ENCODE measurements around the gene NUP160.
"Not testable (repeated sequence)": the region's sequence is repeated elsewhere in the genome, so short reads cannot be mapped to it uniquely, and the experiment has no call there.

Gene NUP160

DNA sequence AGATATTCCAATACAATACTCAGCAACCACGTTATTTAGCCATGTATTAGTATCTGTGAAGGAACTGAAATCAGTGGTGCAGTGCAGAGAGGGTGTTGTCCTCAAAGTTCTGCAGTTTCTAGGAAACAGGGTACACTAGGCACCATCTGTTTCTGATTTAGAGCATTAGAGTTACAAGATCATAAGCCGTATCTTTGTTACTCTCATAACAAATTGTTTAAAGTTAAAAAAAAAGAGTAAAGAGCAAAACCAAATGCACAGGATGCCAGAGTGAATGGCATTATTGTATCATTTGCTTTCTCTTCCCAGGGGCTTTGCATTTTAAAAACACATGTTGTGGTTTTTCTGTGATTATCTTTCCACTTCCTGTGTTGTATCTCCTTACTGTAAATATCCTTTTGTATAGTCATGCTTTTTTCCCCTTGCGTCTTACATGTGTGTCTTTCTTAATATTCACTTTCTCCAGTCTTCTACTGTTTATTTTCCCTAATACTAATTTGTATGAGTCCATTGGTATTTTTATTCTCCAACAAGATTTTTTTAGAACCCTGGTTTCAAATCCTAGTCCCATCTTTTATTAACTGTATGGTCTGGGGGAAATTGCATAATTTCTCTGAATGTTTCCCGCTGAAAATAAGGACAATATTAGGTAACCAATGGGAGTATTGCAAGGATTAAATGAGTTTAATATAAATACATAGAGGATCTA is 15.2 kb upstream of the NUP160 start:
- no peak for DNase-seq

DNA sequence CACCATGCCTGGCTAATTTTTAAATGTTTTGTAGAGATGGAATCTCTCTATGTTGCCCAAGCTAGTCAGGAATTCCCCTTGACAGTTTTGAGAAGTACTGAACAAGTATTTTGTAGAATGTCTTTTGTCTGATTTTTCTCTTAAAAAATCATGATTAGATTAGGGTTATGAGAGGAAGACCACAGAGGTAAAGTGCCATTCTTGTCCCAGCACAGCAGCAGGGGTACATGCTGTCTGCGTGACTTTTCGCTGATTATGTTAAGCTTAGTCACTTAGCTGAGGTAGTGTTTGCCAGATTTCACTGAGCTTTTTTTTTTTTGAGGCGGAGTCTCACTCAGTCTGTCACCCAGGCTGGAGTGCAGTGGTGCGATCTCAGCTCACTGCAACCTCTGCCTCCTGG is 13.6 kb upstream of the NUP160 start:
- no peak for DNase-seq

DNA sequence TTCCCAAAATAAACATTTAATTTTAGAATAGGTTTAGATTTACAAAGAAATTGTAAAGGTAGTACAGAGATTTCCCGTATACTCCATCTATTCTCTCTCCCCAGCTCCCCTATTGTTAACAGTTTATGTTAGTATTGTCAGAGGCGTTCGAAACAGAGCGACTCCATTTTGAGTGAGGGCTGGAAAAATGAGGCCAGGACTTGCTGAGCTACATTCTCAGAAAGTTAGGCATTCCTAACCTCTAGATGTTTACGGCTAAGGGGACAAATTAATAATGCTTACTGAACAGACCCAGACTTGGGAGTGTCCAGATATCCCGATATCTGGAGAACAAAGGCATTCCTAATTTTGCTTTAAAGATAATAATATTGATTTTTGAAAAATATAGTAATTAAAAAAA is 12.4 kb upstream of the NUP160 start:
- no peak for DNase-seq

DNA sequence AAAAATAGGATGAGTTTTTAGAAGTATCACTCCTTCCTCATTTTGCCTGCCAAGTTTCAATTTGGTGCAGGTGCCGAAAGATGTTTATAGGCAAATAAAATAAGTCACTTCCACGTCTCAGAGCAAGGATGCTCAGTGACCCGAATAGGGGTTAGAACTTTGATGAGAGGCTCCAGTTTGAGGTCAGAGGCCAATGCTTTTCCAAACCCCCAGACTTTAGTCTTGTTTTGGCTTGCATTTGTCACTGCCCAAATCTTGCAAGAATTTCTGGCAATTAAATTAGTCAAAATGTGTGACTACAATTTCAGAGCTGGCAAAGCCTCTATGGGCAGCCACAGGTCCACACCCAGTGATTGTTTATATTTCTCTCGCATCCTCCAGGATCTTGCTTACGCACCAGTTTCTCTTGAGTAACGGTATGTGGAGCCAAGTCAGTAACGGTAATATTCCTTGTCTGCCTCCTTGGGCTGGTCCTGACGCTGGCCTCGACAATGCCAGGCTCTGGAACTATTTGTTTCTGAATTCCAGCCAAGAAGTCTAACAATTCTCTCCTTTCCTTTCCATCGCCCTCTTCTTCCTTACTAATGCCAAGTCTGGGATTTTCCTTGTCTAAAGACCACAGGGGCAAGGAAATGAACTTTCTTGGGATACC is 9.9 kb upstream of the NUP160 start:
- DNase-seq, result no peak

DNA sequence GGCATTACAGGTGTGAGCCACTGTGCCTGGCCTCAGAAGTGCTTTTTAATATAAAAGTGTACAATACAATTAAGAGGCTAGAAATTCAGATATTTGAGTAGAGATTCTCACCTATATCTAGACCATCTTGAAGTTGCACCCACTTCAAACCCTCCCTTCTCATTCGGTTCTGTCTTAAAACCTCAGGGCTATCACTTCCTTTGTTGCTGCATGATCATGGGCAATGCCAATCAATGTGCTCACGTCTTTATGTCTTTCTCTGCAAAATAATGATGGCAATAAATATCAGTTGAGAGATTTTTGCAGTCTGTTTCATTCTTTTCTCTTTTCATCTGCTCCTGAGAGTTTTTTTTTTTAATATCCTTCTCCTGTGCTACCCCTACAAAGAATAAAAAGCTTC is 9.3 kb upstream of the NUP160 start:
- no peak for DNase-seq

DNA sequence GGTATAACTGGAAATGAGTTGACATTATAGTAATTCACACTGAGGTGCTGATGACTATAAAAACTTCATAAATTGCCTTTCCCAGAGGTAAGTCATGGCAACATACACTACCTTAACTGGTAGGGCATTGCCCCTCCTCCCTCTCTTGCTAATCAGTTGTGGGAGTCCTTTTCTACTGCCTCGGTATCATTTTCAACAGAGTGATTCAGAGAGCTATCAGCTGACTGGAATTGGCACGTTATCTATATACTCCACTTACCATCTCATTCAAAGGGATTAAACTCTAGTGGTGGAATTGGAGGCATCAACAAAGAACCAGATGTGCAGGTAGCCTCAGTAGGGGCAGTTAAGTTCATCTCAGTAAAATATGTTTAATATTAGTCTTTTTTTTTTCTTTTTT is 8.0 kb upstream of the NUP160 start:
- DNase-seq, result no peak

DNA sequence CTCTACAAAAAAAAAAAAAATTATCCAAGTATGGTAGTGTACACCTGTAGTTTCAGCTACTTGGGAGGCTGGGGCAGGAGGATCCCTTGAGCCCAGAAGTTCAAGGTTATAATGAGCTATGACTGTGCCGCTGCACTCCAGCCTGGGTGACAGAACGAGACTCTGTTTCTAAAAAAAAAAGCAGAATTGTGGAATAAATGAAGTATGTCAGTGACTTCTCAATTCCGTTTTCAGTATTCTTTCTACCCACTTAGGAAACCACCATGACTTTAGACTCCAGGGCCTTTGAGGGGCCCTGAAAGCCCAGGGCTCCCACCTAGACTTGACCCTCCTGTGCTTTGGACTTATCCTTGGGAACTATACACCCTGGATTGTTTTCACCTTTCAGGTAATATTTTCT is 6.5 kb upstream of the NUP160 start:
- DNase-seq, result no peak

DNA sequence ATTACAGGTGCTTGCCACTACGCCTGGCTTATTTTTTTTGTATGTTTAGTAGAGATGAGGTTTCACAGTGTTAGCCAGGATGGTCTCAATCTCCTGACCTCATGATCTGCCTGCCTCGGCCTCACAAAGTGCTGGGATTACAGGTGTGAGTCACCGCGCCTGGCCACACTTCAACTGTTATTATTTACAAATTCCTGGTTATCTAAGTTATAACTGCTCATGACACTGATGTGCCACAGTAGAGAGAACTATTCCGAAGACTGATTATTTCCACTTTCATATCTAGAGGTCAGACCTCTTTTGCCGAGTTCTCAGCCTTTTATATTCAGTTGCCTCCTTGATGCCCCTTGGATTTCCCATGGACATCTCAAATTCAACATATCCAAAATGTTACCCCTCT is 3.9 kb upstream of the NUP160 start:
- no peak for DNase-seq

DNA sequence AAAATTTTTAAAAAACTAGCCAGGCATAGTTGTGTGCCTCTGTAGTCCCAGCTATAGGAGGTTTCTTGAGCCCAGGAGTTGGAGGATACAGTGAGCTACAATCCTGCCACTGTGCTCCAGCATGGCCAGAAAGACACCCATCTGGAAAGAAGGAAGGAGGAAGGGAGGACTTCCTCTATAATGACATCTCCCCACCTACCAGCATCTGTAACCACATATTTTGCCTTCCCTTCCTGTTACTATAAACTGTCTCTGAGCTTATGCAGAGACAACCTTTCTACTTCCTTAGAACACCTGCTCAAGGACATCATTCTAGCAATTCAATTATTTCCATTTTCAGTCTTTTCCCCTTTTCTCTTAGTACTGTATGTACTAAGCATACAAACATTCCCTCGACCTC is 2.2 kb upstream of the NUP160 start:
- DNase-seq, result no peak

DNA sequence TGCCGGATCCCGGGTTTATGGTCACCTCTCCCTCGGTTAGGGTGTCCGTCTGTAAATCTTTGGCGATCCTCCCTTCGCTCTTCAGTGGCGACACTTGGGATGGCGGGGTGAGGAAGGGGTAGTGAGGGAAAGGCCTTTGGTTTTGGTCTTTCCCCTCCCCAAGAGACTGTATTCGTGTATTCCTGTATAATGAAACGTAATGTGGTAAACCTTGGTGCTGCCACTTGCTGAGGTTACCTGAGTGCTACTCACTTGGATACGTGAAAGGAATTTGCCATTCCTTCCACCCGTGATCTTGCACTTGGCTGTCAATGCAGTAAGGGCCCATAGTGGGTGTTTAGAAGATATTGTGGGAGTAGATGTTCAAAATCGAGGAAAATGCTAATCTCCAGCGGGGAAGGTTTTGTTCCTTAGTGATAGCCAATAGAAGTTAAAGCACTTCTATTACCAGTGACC is 578 bp upstream of the NUP160 start:
- DNase-seq, result peak; percentile 47

DNA sequence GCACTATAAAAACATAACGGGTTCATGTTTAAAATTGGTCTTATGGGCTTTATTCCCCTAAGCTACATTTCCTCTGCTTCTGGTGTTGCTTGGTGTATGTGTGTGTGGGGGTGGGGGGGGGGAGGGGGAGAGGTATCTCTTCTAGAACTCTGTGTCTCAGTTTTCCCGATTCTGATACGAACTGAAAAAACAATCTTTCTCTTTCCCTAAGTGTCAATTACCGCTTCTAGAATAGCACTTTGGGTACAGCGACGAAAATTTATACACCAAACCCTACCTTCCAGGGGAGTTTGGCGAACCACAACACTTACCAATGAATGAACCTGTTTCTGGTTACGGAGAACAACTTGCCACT is 636 bp downstream of the NUP160 start:
- DNase-seq, result no peak

DNA sequence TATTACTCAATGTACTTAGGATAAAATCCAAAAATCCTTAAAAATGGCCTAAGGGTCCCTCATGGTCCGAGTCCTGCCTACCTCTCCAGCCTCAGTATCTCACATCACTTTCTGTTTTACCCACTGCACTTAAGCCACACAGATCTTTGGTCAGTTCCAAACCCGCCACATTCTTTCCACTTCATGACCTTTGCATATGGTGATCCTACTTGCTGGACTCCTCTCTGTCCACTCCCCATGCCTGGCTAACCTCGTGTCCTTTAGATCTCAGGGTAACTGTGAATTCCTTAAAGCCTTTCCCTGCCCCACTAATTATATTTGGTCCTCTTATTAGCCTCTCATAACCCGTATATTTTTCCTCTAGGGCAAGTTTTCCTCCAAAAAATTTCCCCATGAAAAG is 1.2 kb downstream of the NUP160 start:
- no peak for DNase-seq

DNA sequence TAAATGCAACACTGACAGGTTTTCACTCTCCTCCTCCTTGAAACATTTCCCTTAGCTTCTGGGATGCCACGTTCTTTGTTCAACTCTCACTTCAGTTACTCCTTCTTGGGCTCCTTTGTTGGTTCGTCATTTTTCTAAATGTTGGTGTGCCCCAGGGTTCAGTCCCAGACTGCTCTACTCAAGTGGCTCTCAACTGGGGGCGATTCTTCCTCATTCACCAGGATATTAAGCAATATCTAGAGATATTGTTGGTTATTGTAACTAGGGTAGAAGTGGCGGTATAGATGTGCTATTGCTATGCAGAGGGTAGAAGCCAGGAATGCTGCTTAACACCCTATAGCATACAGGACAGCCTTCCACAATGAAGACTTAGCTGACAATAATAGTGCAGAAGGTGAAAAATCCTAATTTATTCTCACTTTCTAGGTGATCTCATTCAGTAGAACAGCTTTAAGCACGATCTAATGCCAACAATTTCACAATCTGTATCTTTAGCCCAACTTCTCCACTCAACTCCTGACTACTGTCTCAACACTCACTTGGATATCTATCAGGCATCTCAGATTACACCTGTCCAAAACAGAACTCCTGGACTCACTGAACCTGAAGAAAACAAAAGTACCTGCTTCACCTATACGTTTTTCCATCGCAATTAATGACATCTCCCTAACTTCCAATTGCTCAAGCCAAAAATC is 4.6 kb downstream of the NUP160 start:
- no peak for DNase-seq

DNA sequence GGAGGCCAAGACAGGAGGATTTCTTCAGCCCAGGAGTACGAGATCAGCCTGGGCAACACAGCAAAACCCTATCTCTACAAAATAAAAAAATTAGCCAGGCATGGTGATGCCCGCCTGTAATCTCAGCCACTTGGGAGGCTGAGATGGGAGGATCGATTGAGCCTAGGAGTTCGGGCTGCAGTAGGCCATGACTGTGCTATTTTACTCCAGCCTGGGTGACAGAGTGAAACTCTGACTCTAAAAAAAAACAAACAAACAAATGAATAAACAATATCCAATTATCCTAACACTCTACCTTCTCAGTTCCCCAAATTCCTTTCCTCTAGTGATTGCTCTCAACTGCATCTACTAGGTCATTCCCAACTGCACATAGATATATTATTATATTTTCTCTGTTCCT is 5.4 kb downstream of the NUP160 start:
- no peak for DNase-seq

DNA sequence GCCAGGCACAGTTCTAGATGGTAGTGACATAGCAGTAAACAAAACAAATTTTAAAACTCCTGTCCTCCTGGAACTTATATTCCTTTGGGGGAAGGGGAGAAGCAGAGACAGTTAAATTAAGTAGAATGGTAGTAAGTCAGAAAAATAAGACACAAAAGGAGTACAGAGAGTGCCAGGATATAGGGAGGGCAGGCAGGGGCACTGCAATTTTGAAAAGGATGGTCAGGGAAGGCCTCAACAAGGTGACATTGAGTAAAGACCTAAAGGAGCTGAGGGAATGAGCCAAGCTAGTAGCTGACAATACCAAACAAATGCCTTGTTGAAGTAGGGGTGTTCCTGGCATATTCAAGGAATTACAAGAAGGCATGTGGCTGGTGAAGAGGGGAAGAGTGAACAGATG is 10.2 kb downstream of the NUP160 start:
- no peak for DNase-seq

DNA sequence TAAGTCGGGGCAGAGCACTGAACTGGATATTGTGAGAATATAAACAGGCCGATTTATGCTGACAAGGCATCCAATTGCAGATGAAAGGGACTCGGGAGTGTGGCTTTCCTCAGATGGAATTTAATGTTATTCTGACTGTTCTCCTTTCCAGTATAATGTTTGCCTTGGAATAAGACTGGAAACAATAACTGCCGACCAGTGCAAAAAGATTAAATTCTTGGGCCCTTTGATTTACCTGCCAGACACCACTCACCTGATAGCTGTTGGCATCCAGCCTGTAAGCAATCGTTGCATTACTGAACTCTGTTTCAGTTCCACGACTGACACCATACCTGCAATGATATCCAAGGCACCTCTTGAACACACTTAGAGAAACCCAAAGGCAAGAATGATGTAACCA is 10.9 kb downstream of the NUP160 start:
- no peak for DNase-seq

DNA sequence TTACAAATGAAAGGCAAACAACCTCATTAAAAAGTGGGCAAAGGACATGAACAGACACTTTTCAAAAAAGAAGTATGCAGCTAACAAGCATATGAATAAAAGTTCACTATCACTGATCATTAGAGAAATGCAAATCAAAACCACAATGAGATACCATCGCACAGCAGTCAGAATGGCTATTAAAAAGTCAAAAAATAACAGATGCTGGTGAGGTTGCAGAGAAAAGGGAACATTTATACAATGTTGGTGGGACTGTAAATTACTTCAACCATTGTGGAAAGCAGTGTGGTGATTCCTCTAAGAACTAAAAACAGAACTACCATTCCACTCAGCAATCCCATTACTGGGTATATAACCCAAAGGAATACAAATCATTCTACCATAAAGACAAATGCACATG is 18.1 kb downstream of the NUP160 start:
- DNase-seq, result not testable (repeated sequence)

DNA sequence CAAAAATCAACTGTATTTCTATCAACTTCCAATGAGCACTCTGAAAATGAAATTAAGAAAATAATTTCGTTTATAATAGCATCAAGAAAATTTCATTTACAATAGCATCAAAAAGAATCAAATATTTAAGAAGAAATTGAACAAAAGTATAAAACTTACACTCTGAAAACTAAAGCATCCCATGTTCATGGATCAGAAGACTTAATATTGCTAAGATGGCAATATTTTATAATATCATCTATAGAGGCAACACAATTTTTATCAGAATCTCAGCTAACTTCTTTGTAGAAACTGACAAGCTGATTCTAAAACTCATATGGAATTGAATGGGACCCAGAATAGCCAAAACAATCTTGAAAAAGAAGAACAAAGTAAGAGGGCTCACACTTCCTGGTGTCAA is 19.9 kb downstream of the NUP160 start:
- DNase-seq, result no peak

DNA sequence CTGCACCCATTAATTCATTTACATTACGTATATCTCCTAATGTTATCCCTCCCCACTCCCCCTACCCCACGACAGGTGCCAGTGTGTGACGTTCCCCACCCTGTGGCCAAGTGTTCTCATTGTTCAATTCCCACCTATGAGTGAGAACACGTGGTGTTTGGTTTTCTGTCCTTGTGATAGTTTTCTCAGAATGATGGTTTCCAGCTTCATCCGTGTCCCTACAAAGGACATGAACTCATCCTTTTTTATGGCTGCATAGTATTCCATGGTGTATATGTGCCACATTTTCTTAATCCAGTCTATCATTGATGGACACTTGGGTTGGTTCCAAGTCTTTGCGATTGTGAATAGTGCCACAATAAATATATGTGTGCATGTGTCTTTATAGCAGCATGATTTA is 25.5 kb downstream of the NUP160 start:
- not testable (repeated sequence) for DNase-seq

DNA sequence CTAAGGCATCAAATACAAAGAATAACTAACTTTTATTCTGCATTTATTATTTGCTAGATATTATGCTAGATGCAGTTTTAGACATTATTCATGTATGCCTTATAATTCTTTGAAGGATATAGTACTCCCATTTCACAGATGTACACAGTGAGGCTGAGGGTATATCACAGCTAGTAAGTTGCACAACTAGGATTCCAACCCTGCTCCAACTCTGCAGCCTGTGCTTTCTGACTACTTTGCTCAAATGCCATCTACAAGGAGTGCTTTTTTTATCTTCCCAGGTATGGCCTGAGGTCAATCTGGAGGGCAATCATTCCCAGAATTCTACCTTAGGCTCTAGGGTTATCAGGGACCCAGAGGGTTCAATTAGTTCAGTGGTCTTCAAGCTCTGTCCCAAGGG is 28.4 kb downstream of the NUP160 start:
- DNase-seq, result no peak

DNA sequence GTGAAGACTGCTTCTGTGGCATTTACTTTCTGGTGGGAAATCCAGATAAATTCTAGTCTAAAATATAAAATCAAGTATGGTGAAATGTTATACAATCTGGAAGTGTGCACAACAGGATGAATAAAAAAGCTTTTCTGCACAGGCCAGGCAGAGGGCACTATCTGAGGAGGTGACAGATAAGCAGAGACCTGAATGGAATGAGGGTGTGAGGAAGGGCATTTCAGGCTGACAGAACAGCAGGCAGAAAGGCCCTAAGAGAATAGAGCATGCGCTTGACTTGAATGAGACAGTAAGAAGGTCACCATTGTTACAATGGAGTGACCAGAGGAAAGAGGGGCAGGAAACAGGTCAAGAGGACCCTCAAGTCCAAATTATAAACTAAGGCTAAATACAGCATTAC is 47.4 kb downstream of the NUP160 start:
- no peak for DNase-seq

DNA sequence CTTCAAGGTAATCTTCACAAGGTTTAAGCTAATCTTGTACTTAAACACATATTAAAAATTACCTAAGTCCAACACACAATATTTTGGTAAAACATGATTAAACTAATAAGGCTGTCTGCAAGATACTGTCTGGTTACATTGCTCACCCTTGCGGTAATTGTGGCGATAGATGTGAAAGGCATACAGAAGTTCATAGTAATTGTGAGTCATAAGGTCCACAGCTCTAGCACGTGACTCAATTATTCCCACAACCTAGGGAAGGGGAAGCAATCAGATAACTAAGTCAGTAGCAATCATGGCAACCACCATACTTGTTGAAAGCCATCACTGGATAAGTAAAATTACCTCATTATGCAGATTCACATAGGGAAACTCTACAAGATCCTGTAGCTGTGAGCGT is 50.5 kb downstream of the NUP160 start:
- DNase-seq, result no peak

DNA sequence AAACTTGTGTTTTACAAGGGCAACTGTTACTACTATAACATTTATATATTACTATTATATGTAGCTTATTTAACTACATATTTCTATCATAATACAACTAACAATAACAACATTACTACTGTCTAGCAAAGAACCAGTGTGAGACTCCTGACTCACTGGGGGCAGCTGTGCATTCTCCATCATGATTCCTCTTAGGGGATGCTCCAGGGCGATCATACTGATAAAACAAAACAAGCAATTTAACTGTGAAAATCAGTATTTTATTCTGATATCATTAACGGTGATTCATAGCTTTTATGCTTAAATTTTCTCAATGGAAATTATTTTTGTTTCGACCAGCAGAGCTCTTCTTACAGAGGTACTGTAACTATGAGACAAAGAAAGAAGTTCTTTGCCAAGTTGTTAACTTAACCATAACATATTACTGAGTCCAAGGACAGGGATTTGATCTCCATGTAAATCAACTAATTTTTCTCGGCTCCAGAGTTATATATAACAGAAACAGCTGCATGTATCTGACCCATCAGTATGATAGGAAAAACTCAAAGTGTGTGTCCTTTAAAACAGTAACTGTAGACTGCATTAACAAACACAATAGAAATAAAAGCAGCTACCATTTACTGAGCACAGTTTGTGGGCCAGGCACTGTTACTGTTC is 56.2 kb downstream of the NUP160 start:
- DNase-seq, result no peak

DNA sequence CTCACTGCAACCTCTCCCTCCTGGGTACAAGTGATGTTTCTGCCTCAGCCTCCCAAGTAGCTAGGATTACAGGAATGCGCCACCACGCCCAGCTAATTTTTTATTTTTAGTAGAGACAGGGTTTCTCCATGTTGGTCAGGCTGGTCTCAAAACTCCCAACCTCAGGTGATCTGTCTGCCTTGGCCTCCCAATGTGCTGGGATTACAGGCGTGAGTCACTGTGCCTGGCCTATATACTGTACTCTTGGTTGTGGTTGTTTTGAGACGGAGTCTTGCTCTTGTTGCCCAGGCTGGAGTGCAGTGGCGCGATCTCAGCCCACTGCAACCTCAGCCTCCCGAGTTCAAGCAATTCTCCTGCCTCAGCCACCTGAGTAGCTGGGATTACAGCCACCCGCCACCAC is 58.1 kb downstream of the NUP160 start:
- DNase-seq, result not testable (repeated sequence)

All from midbrain (tissue), 1 donor.